ENCODE measurements around the gene PPARGC1A.

DNA sequence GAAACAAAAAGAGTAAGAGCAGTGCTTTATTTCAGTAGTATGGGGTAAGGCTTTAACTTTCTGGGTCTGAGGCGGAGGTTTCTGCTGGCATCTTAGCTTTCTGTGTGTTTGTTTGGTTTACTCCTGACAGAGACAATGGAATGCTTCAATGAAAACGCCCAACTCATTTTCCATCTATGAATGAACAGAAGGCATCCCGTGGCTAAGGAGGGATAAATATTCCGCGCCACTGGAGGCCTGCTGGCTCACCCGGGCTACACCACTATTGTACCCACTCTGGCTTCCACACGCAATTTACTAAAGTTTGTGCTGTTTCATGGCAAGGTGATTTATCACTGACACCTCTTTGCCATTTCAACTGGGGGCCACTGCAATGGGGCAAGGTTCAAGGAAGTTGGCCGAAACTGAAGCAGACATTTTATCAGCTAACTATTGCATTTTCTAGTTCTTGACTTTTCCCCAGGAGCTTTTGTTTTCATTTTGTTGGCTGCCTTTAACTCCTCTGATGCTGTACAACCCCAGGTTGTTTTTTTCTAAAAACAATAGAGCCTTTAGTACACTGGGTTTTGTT, 32.8 kb upstream of the PPARGC1A start:
- TF ChIP-seq, protein P1, sequence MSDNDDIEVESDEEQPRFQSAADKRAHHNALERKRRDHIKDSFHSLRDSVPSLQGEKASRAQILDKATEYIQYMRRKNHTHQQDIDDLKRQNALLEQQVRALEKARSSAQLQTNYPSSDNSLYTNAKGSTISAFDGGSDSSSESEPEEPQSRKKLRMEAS (CRISPR knock-in tag; IDR thresholded peaks at IDR 0.05): no peak
- TF ChIP-seq, protein P2, sequence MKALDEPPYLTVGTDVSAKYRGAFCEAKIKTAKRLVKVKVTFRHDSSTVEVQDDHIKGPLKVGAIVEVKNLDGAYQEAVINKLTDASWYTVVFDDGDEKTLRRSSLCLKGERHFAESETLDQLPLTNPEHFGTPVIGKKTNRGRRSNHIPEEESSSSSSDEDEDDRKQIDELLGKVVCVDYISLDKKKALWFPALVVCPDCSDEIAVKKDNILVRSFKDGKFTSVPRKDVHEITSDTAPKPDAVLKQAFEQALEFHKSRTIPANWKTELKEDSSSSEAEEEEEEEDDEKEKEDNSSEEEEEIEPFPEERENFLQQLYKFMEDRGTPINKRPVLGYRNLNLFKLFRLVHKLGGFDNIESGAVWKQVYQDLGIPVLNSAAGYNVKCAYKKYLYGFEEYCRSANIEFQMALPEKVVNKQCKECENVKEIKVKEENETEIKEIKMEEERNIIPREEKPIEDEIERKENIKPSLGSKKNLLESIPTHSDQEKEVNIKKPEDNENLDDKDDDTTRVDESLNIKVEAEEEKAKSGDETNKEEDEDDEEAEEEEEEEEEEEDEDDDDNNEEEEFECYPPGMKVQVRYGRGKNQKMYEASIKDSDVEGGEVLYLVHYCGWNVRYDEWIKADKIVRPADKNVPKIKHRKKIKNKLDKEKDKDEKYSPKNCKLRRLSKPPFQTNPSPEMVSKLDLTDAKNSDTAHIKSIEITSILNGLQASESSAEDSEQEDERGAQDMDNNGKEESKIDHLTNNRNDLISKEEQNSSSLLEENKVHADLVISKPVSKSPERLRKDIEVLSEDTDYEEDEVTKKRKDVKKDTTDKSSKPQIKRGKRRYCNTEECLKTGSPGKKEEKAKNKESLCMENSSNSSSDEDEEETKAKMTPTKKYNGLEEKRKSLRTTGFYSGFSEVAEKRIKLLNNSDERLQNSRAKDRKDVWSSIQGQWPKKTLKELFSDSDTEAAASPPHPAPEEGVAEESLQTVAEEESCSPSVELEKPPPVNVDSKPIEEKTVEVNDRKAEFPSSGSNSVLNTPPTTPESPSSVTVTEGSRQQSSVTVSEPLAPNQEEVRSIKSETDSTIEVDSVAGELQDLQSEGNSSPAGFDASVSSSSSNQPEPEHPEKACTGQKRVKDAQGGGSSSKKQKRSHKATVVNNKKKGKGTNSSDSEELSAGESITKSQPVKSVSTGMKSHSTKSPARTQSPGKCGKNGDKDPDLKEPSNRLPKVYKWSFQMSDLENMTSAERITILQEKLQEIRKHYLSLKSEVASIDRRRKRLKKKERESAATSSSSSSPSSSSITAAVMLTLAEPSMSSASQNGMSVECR (CRISPR knock-in tag; IDR thresholded peaks at IDR 0.05; ENCODE audit: borderline replicate concordance): no peak
- no peak for TF ChIP-seq NR2C2 (CRISPR knock-in tag; IDR thresholded peaks at IDR 0.05)
- TF ChIP-seq, protein P3, sequence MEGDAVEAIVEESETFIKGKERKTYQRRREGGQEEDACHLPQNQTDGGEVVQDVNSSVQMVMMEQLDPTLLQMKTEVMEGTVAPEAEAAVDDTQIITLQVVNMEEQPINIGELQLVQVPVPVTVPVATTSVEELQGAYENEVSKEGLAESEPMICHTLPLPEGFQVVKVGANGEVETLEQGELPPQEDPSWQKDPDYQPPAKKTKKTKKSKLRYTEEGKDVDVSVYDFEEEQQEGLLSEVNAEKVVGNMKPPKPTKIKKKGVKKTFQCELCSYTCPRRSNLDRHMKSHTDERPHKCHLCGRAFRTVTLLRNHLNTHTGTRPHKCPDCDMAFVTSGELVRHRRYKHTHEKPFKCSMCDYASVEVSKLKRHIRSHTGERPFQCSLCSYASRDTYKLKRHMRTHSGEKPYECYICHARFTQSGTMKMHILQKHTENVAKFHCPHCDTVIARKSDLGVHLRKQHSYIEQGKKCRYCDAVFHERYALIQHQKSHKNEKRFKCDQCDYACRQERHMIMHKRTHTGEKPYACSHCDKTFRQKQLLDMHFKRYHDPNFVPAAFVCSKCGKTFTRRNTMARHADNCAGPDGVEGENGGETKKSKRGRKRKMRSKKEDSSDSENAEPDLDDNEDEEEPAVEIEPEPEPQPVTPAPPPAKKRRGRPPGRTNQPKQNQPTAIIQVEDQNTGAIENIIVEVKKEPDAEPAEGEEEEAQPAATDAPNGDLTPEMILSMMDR (IDR thresholded peaks at IDR 0.05): no peak
- no peak for TF ChIP-seq ESRRA (CRISPR knock-in tag; IDR thresholded peaks at IDR 0.05; ENCODE audit: borderline replicate concordance)
- TF ChIP-seq, protein P4, sequence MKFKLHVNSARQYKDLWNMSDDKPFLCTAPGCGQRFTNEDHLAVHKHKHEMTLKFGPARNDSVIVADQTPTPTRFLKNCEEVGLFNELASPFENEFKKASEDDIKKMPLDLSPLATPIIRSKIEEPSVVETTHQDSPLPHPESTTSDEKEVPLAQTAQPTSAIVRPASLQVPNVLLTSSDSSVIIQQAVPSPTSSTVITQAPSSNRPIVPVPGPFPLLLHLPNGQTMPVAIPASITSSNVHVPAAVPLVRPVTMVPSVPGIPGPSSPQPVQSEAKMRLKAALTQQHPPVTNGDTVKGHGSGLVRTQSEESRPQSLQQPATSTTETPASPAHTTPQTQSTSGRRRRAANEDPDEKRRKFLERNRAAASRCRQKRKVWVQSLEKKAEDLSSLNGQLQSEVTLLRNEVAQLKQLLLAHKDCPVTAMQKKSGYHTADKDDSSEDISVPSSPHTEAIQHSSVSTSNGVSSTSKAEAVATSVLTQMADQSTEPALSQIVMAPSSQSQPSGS (CRISPR knock-in tag; IDR thresholded peaks at IDR 0.05; ENCODE audit: borderline replicate concordance, low read depth): no peak
